ENCODE data around the gene CNP. TPM values are rescaled to one million over a fixed set of nuclear protein-coding genes. Genes with fewer than 3 reads are reported as not detected.

CNP gene
- total RNA-seq, 1 experiment from 2014 or later = 79.9 TPM

- intact Hi-C loops (cut with micrococcal nuclease; ENCODE audit: unreplicated experiment) = loop anchor here (5.0 kb wide), 1 partner anchor 153 kb away; the partner anchor contains the start of gene DHX58
Observed at GRCh38 chr17:41959336-41960095, 7.1 kb upstream of the CNP start.

DNA sequence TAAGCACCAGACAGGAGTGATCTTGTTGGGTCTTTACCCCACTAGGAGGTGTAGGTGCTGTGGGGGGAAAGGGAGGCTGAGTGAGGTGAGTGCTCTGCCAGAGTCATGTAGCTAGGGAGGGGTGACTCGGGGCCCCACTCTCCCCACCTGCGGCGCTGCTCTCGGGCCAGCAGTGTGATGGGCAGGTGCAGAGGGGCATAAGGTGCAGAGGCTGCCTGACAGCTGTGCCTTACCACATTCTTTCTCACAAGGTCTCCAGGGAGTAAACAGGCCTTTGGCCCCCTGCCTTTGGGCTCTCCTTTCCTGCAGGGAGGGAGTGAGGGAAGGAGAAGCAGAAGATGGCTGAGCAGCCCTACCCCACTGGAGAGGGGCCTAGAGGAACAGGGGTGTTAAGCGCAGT, 4.5 kb upstream of the CNP start:
- intact Hi-C loops (cut with micrococcal nuclease; ENCODE audit: unreplicated experiment) = loop anchor here (5.0 kb wide), 1 partner anchor 150 kb away; the partner anchor contains the start of gene DHX58
- TF ChIP-seq POLR2AphosphoS5 (IDR thresholded peaks at IDR 0.05; ENCODE audit: low read depth, low read length) (no peak), CTCF (IDR thresholded peaks at IDR 0.05) (no peak), SIN3A (IDR thresholded peaks at IDR 0.05; ENCODE audit: borderline replicate concordance, insufficient read depth, low read depth, low read length) (no peak), TCF7L2 (IDR thresholded peaks at IDR 0.05; ENCODE audit: low read depth, low read length) (no peak)
- TF ChIP-seq, protein P1, sequence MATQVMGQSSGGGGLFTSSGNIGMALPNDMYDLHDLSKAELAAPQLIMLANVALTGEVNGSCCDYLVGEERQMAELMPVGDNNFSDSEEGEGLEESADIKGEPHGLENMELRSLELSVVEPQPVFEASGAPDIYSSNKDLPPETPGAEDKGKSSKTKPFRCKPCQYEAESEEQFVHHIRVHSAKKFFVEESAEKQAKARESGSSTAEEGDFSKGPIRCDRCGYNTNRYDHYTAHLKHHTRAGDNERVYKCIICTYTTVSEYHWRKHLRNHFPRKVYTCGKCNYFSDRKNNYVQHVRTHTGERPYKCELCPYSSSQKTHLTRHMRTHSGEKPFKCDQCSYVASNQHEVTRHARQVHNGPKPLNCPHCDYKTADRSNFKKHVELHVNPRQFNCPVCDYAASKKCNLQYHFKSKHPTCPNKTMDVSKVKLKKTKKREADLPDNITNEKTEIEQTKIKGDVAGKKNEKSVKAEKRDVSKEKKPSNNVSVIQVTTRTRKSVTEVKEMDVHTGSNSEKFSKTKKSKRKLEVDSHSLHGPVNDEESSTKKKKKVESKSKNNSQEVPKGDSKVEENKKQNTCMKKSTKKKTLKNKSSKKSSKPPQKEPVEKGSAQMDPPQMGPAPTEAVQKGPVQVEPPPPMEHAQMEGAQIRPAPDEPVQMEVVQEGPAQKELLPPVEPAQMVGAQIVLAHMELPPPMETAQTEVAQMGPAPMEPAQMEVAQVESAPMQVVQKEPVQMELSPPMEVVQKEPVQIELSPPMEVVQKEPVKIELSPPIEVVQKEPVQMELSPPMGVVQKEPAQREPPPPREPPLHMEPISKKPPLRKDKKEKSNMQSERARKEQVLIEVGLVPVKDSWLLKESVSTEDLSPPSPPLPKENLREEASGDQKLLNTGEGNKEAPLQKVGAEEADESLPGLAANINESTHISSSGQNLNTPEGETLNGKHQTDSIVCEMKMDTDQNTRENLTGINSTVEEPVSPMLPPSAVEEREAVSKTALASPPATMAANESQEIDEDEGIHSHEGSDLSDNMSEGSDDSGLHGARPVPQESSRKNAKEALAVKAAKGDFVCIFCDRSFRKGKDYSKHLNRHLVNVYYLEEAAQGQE (IDR thresholded peaks at IDR 0.05; ENCODE audit: insufficient read depth in 1 of 2, low read depth in 2 of 2, low read length in 1 of 2) = no peak
- no peaks in the 10 kb centered on the region; the same call in 1 of the 2 replicates for H3K36me3 ChIP-seq (ENCODE audit: control insufficient read depth, insufficient read depth, low read length)
- ChIA-PET POLR2A (no interaction called here), CTCF (no interaction called here)
- peaks cover 12% of the 10 kb centered on the region for H3K4me1 ChIP-seq (ENCODE audit: control insufficient read depth, insufficient read depth, low read length)
- no peak for DNase-seq (ENCODE audit: low read depth, low spot score)
- H3K27ac ChIP-seq (ENCODE audit: low read length) = no peak overlapping the region
- H3K4me3 ChIP-seq (ENCODE audit: low read depth in 2 of 2, low read length in 2 of 2) = no peak overlapping the region
- no peak for ATAC-seq
- no peaks in the 10 kb centered on the region for H3K9me3 ChIP-seq (ENCODE audit: control insufficient read depth, insufficient read depth, low read depth, low read length)
- in situ Hi-C loops (cut with HindIII; ENCODE audit: low pct_unique_long_range_greater_than_20kb, low sequenced_read_pairs) = no loop called here
- BruUV-seq (replicated peaks) = no TSS peak
- H3K27me3 ChIP-seq (ENCODE audit: control insufficient read depth, insufficient read depth, low read length) = no peaks in the 10 kb centered on the region

More at GRCh38 chr17:41959336-41960095, 7.1 kb upstream of the CNP start:
- TF ChIP-seq CTCF (IDR thresholded peaks at IDR 0.05) (no peak; the same call in 1 of the 2 replicates), TCF7L2 (IDR thresholded peaks at IDR 0.05; ENCODE audit: low read depth, low read length) (no peak), POLR2AphosphoS5 (IDR thresholded peaks at IDR 0.05; ENCODE audit: low read depth, low read length) (no peak), SIN3A (IDR thresholded peaks at IDR 0.05; ENCODE audit: borderline replicate concordance, insufficient read depth, low read depth, low read length) (no peak)
- TF ChIP-seq, protein P1 (IDR thresholded peaks at IDR 0.05; ENCODE audit: insufficient read depth in 1 of 2, low read depth in 2 of 2, low read length in 1 of 2) = no peak
- in situ Hi-C loops (cut with HindIII; ENCODE audit: low pct_unique_long_range_greater_than_20kb, low sequenced_read_pairs) = no loop called here
- DNase-seq (ENCODE audit: low read depth, low spot score) = no peak
- CTCF ChIA-PET = interaction anchor here (1.0 kb wide), 1 partner anchor 29 kb away, joined by 3 read pairs; the partner anchor contains the start of gene ODAD4
- H3K27me3 ChIP-seq (ENCODE audit: control insufficient read depth, insufficient read depth, low read length) = no peaks in the 10 kb centered on the region
- no peak overlapping the region for H3K27ac ChIP-seq (ENCODE audit: low read length)
- no TSS peak for BruUV-seq (replicated peaks)
- no peaks in the 10 kb centered on the region for H3K9me3 ChIP-seq (ENCODE audit: control insufficient read depth, insufficient read depth, low read depth, low read length)
- no peaks in the 10 kb centered on the region for H3K36me3 ChIP-seq (ENCODE audit: control insufficient read depth, insufficient read depth, low read length)
- no peak overlapping the region for H3K4me3 ChIP-seq (ENCODE audit: low read depth in 2 of 2, low read length in 2 of 2)
- POLR2A ChIA-PET = interaction anchor here (1.3 kb wide), 1 partner anchor 29 kb away, joined by 4 read pairs; the partner anchor contains the start of gene ODAD4
- peak; percentile 86 for ATAC-seq
- peaks cover 3% of the 10 kb centered on the region for H3K4me1 ChIP-seq (ENCODE audit: control insufficient read depth, insufficient read depth, low read length)

Data from Panc1 (cell line).